WI38 (cell line): ENCODE results near the gene ALDH1A3.

Experiments used
- H3K4me3 ChIP-seq: 2 replicates; pipeline ENCODE4 v1.5.1; 2011; ENCODE audit warnings: low read depth, mild to moderate bottlenecking, control low read depth, low read length
- TF ChIP-seq, protein P1 (sequence below): IDR thresholded peaks from 2 replicates; pipeline ENCODE4 v1.5.1; 2012; ENCODE audit warnings: low read depth, mild to moderate bottlenecking, control low read depth, low read length

Gene ALDH1A3

DNA sequence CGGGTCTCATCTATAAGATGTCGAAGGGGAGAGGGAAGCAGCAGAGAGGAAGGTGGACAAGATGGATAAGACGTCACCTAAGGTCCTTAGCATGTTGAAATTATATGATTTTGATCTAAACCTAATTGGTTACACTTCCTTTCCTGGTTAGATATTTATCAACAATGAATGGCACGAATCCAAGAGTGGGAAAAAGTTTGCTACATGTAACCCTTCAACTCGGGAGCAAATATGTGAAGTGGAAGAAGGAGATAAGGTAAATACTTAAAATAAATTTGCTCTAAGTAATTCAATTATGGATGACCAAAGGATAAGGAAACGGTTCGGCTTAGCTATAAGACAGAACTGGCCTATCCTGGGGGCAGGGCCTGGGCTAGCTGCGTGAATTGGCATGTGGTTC is 5.5 kb downstream of the ALDH1A3 start:
- no peak overlapping the region for H3K4me3 ChIP-seq
- TF ChIP-seq, protein P1, sequence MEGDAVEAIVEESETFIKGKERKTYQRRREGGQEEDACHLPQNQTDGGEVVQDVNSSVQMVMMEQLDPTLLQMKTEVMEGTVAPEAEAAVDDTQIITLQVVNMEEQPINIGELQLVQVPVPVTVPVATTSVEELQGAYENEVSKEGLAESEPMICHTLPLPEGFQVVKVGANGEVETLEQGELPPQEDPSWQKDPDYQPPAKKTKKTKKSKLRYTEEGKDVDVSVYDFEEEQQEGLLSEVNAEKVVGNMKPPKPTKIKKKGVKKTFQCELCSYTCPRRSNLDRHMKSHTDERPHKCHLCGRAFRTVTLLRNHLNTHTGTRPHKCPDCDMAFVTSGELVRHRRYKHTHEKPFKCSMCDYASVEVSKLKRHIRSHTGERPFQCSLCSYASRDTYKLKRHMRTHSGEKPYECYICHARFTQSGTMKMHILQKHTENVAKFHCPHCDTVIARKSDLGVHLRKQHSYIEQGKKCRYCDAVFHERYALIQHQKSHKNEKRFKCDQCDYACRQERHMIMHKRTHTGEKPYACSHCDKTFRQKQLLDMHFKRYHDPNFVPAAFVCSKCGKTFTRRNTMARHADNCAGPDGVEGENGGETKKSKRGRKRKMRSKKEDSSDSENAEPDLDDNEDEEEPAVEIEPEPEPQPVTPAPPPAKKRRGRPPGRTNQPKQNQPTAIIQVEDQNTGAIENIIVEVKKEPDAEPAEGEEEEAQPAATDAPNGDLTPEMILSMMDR: no peak

DNA sequence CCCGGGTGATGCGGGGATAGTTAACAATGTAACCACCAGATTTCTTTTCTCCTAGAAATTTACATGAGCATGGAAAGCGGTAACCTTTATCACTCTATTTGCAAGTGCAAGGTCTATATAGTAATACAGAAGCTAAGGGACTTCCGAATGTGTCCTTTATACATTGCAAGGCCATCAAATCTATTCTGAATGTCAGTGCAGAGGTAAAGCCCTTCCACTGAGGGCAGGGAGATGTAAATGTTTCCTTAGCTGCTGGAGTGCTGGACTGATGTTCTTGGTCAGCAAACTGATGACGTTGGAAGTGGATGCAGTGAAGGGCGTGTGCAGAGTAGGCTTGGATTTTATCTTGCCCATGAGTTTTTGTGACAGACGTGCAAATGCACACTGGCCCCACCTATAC is 6.2 kb downstream of the ALDH1A3 start:
- TF ChIP-seq, protein P1: no peak
- H3K4me3 ChIP-seq: no peak overlapping the region

DNA sequence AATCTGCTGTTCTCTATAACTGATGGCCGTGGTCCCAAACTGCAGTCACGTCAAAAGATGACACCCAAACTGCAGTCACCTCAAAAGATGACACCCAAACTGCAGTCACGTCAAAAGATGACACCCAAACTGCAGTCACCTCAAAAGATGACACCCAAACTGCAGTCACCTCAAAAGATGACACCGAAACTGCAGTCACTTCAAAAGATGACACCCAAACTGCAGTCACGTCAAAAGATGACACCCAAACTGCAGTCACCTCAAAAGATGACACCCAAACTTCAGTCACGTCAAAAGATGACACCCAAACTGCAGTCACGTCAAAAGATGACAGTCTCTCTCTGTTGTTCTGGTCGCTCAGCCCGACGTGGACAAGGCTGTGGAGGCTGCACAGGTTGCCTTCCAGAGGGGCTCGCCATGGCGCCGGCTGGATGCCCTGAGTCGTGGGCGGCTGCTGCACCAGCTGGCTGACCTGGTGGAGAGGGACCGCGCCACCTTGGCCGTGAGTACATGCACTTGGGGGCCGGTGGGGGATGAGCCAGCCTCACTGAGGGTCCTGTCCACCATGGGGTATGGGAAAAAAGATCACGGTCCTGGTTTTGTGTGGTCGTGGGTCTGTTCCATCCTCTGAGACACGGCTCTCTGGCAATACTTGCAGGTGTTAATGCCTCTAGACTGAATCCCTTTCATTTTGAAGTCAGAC is 7.7 kb downstream of the ALDH1A3 start:
- TF ChIP-seq, protein P1: no peak
- H3K4me3 ChIP-seq: no peak overlapping the region

DNA sequence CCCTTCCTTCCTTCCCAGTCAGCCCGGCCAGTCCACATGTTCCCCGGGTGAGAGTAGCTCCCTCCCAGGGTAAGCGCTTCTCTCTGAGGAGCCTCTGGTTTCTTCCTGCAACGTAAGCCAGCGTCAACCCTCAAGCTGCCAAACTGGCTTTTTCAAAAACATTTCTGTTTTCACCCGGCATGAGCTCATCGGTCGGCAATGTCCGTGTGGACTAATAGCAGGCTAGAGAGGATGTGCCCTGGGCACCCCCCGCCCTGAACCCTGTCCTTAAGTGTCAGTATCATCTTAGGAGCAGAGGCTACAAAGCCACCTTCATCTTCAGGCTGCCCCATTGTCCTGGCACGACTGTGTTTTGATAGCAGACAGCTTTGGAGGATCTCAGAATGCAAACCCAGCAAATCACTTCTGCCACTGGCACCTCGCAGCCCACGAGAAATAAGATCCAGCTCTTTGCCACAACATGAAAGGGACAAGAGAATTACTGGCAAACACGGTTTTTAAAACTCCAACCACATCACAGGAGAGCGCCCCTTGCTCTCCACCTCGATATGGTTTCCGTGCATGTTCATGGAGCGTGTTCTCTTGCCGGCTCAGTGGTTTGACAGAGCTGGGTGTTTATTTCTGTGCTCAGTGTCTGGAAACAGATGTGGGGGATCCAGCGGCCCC is 9.9 kb downstream of the ALDH1A3 start:
- no peak overlapping the region for H3K4me3 ChIP-seq

DNA sequence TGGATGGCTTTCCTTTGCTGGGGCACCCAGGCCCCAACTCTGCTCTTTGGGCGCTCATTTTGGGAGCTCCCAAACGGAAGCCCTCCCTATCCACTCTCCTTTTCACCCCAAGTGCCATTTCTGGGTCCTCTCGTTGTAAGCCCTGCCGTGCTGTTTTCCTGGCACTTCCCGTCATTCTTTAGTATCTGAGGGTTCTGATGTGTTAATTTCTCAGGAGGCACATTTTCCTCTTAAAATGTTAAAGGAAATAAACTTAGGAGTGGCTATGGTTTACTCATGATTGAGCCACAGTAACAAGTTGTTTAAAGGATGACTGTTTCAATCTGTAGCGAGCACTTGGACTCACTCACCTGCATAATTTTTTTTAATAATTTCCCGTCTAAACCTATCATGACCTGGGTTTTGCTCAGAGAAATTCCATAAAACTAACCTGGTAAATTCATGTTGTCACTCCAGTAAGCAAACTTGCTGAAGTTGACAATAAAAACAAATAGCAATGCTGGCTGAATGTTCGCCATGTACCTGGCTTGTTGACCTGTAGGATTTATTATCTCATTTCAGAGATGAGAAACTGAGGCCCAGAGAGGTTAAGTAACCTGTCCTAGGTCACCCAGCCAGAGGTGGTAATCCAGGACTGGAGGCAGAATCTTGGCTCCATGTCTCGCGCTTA is 10.6 kb downstream of the ALDH1A3 start:
- no peak overlapping the region for H3K4me3 ChIP-seq
- TF ChIP-seq, protein P1: no peak

More for the DNA sequence above, 9.9 kb downstream of the ALDH1A3 start:
- TF ChIP-seq, protein P1: no peak

DNA sequence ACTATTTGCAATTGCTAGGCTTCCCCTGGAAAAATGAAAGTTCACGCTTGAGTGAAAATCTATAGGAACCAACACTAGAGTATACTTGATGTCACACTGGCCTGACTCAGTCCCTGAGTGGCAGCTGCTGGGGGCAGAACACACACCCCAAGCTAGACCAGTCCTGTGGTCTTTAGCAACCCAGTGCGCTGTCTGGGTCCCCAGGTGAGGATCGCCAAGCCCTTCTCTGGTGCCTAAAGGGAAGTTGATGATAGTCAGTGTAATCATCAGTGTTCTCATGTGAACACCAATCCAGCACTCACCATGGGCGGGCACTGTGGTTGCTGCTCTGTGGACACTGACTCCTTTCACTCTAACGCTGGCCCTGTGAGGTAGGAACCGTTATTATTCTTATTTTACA is 11.2 kb downstream of the ALDH1A3 start:
- no peak overlapping the region for H3K4me3 ChIP-seq
- TF ChIP-seq, protein P1: no peak

DNA sequence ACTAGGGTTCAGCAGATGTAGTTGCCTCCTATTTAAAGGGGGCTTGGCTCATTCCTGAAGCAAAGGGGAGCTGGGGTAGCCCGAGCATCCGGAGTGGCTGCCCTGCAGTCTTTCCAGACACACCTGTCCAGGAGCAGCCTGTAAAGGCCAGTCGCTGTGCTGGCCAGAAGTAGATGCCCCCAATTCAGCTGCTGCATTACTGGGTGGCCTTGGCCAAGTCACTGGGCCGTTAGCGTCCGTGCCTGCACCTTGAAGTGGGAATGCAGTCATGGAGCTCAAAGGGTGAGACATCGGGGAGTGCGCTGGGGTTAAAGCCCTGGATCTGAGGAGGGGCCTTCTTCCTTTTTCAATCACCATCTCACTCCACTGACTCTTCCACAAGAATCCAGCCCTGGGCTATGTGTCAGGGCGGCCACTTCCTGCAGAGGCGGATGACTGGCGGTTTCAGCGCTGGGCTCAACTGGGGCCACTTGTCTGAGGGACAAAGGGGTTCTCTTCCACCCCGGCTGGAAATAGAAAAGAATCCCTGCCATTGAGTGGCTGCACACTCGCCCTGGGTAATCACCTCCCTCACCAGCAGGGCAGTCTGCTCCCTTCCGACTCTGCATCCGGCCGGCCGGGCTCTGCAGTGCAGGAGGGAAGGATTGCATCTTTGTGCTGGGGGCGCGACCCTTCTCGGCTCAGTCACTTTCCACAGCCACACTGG is 11.8 kb downstream of the ALDH1A3 start:
- H3K4me3 ChIP-seq: no peak overlapping the region
- TF ChIP-seq, protein P1: no peak
